H1 (cell line): ENCODE measurements around the gene PLA1A. TPM values are rescaled to one million over a fixed set of nuclear protein-coding genes. Genes with fewer than 3 reads are reported as not detected.

Experiments
- CTCF ChIA-PET: fragments of 300-600 bp; sonication (Branson Sonifier 250); formaldehyde crosslinking; loops from one replicate; lab custom pipeline; 2021; ENCODE audit not compliant: partially characterized antibody; lab: Charles Lee
- POLR2A ChIA-PET: fragments of 300-600 bp; sonication (Branson Sonifier 250); formaldehyde crosslinking; loops from one replicate; lab custom pipeline; 2021; ENCODE audit warnings: inconsistent platforms; ENCODE audit not compliant: partially characterized antibody; lab: Charles Lee
- DNase-seq, 2 experiments: peaks; one replicate each; pipeline versions ENCODE4 v3.0.0 to v3.0.0-alpha.2; 2010 to 2022; ENCODE audit warnings: low spot score in 2 of 2, low read depth in 1 of 2, mixed read lengths in 1 of 2
- FAIRE-seq: peaks from 2 replicates; lab custom pipeline; 2011; peaks lifted over from hg19 to GRCh38; lab: Jason Lieb, UNC
- H2AFZ ChIP-seq: 2 replicates; pipeline ENCODE4 v1.8.1; 2012; ENCODE audit warnings: low read length, inconsistent platforms
- H2AK5ac ChIP-seq: 2 replicates; pipeline ENCODE4 v1.6.1; 2013; ENCODE audit warnings: low read depth, low read length
- H2BK120ac ChIP-seq: replicated peaks from 2 replicates; pipeline ENCODE3; 2013; ENCODE audit warnings: low read depth, low read length, inconsistent platforms
- H2BK12ac ChIP-seq: 2 replicates; pipeline ENCODE4 v1.6.1; 2013; ENCODE audit warnings: low read depth, low read length
- H2BK15ac ChIP-seq: 2 replicates; pipeline ENCODE4 v1.6.1; 2013; ENCODE audit warnings: low read length
- H2BK20ac ChIP-seq: 2 replicates; pipeline ENCODE4 v1.6.1; 2013; ENCODE audit warnings: low read length
- H2BK5ac ChIP-seq: 2 replicates; pipeline ENCODE4 v1.6.1; 2013; ENCODE audit warnings: low read depth, low read length
- H3K14ac ChIP-seq: 2 replicates; pipeline ENCODE4 v1.6.1; 2013; ENCODE audit warnings: inconsistent platforms; ENCODE audit not compliant: insufficient read length
- H3K18ac ChIP-seq: 2 replicates; pipeline ENCODE4 v1.6.1; 2013; ENCODE audit warnings: low read length; ENCODE audit errors: extremely low read depth
- H3K23ac ChIP-seq: 2 replicates; pipeline ENCODE4 v1.6.1; 2013; ENCODE audit warnings: inconsistent platforms; ENCODE audit not compliant: insufficient read length
- H3K23me2 ChIP-seq: 2 replicates; pipeline ENCODE4 v1.6.1; 2013; ENCODE audit warnings: low read depth, low read length
- H3K27ac ChIP-seq: 2 replicates; pipeline ENCODE4 v1.6.1; 2011; ENCODE audit warnings: low read depth, low read length, inconsistent platforms
- H3K27me3 ChIP-seq, 4 experiments: replicated peaks in 1 of 4; 1 replicate in 1 of 4; 2 replicates in 3 of 4; pipeline versions ENCODE4 v1.6.1 to v1.8.1; 2011 to 2013; ENCODE audit warnings: low read length in 3 of 4, mild to moderate bottlenecking in 3 of 4, inconsistent platforms in 2 of 4, mixed read lengths in 2 of 4, moderate library complexity in 1 of 4; ENCODE audit not compliant: control insufficient read depth in 3 of 4, insufficient read depth in 3 of 4; ENCODE audit errors: extremely low read depth in 1 of 4
- H3K36me3 ChIP-seq, 4 experiments: 2 replicates each; pipeline versions ENCODE4 v1.6.1 to v1.8.1; 2011 to 2013; ENCODE audit warnings: mild to moderate bottlenecking in 4 of 4, low read length in 3 of 4, moderate library complexity in 2 of 4, control low read depth in 1 of 4, inconsistent platforms in 1 of 4; ENCODE audit not compliant: insufficient read depth in 4 of 4, control insufficient read depth in 2 of 4
- H3K4ac ChIP-seq: replicated peaks from 2 replicates; pipeline ENCODE3; 2013; ENCODE audit warnings: low read length, low read depth, mixed read lengths, inconsistent platforms; ENCODE audit not compliant: insufficient read length
- H3K4me1 ChIP-seq, 4 experiments: replicated peaks in 1 of 4; 1 replicate in 1 of 4; 2 replicates in 3 of 4; pipeline versions ENCODE4 v1.6.1 to v1.8.1; 2011 to 2013; ENCODE audit warnings: low read length in 3 of 4, inconsistent platforms in 2 of 4, mixed read lengths in 1 of 4; ENCODE audit not compliant: insufficient read depth in 4 of 4, control insufficient read depth in 3 of 4
- H3K4me2 ChIP-seq, 2 experiments: 2 replicates each; pipeline versions ENCODE4 v1.6.1 to v1.8.1; 2011 to 2013; ENCODE audit warnings: low read depth in 2 of 2, low read length in 2 of 2, control low read depth in 1 of 2, inconsistent platforms in 1 of 2, mild to moderate bottlenecking in 1 of 2; ENCODE audit not compliant: insufficient read depth in 1 of 2
- H3K4me3 ChIP-seq, 4 experiments: fragments of 200-600, 300-600 bp in 1 of 4; sonication (generic), shearing (Covaris generic), sonication (Bioruptor Twin) in 1 of 4; 2 replicates each; pipeline versions ENCODE4 v1.5.1 to v1.8.1; 2011 to 2016; ENCODE audit warnings: low read length in 4 of 4, low read depth in 3 of 4, control low read depth in 2 of 4, inconsistent platforms in 2 of 4, mild to moderate bottlenecking in 2 of 4, mixed read lengths in 1 of 4, moderate library complexity in 1 of 4; ENCODE audit not compliant: insufficient read depth in 2 of 4; ENCODE audit errors: extremely low read depth in 1 of 4
- H3K56ac ChIP-seq: replicated peaks from 2 replicates; pipeline ENCODE3; 2013; ENCODE audit warnings: low read depth, mild to moderate bottlenecking, mixed read lengths, low read length, inconsistent platforms; ENCODE audit not compliant: insufficient read length
- H3K79me1 ChIP-seq: 2 replicates; pipeline ENCODE4 v1.6.1; 2013; ENCODE audit warnings: low read depth, low read length, control low read depth
- H3K79me2 ChIP-seq, 2 experiments: 2 replicates each; pipeline versions ENCODE4 v1.6.1 to v1.8.1; 2012 to 2013; ENCODE audit warnings: low read length in 2 of 2, mild to moderate bottlenecking in 2 of 2, inconsistent platforms in 1 of 2; ENCODE audit not compliant: insufficient read depth in 2 of 2, control insufficient read depth in 1 of 2
- H3K9ac ChIP-seq, 4 experiments: replicated peaks in 1 of 4; 1 replicate in 1 of 4; 2 replicates in 3 of 4; pipeline versions ENCODE4 v1.6.1 to v1.8.1; 2011 to 2013; ENCODE audit warnings: low read depth in 3 of 4, low read length in 3 of 4, control low read depth in 2 of 4, mild to moderate bottlenecking in 2 of 4, moderate library complexity in 2 of 4, inconsistent platforms in 1 of 4; ENCODE audit errors: extremely low read depth in 1 of 4
- H3K9me3 ChIP-seq, 2 experiments: 2 replicates each; pipeline versions ENCODE4 v1.6.1 to v1.8.1; 2012 to 2013; ENCODE audit warnings: mild to moderate bottlenecking in 2 of 2, moderate library complexity in 2 of 2, control low read depth in 1 of 2, inconsistent platforms in 1 of 2, low read depth in 1 of 2, low read length in 1 of 2, mixed read lengths in 1 of 2; ENCODE audit not compliant: insufficient read depth in 2 of 2
- H4K20me1 ChIP-seq, 2 experiments: replicated peaks in 1 of 2; 2 replicates each; pipeline versions ENCODE3 to v1.8.1; 2011 to 2013; ENCODE audit warnings: inconsistent platforms in 2 of 2, low read length in 2 of 2, mild to moderate bottlenecking in 1 of 2; ENCODE audit not compliant: insufficient read depth in 2 of 2, control insufficient read depth in 1 of 2
- H4K5ac ChIP-seq: 2 replicates; pipeline ENCODE4 v1.6.1; 2013; ENCODE audit warnings: low read length, low read depth, mixed read lengths, inconsistent platforms; ENCODE audit not compliant: insufficient read length
- H4K8ac ChIP-seq: 2 replicates; pipeline ENCODE4 v1.8.0; 2013; ENCODE audit warnings: mild to moderate bottlenecking, moderate library complexity, low read length, inconsistent platforms; ENCODE audit not compliant: insufficient read depth; ENCODE audit errors: extremely low read depth
- H4K91ac ChIP-seq: replicated peaks from 2 replicates; pipeline ENCODE3; 2013; ENCODE audit warnings: low read length, mixed read lengths, inconsistent platforms; ENCODE audit not compliant: insufficient read length
- ATF3 ChIP-seq: IDR thresholded peaks from 2 replicates; pipeline ENCODE4 v1.6.1; 2011; ENCODE audit warnings: low read depth, mild to moderate bottlenecking, low read length; ENCODE audit not compliant: insufficient read depth
- EGR1 ChIP-seq: IDR thresholded peaks from 2 replicates; pipeline ENCODE4 v1.6.1; 2011; ENCODE audit warnings: low read depth, low read length, borderline replicate concordance
- GABPA ChIP-seq: IDR thresholded peaks from 2 replicates; pipeline ENCODE4 v1.6.1; 2011; ENCODE audit warnings: mild to moderate bottlenecking, low read length, moderate library complexity, borderline replicate concordance; ENCODE audit not compliant: insufficient read depth
- HDAC2 ChIP-seq, 2 experiments: fragments of 300-600 bp in 1 of 2; sonication (generic) in 1 of 2; IDR thresholded peaks; 2 replicates each; pipeline ENCODE4 v1.6.1; 2011 to 2012; ENCODE audit warnings: low read depth in 2 of 2, low read length in 2 of 2, mild to moderate bottlenecking in 2 of 2, moderate library complexity in 2 of 2, borderline replicate concordance in 1 of 2, inconsistent platforms in 1 of 2
- JUN ChIP-seq: IDR thresholded peaks from 2 replicates; pipeline ENCODE4 v1.6.1; 2011; ENCODE audit warnings: low read depth, mild to moderate bottlenecking, improper control_type of control experiment, low read length
- KDM1A ChIP-seq: fragments of 200-600, 300-600 bp; sonication (generic); IDR thresholded peaks from 2 replicates; pipeline ENCODE4 v1.7.1; 2016; ENCODE audit warnings: mild to moderate bottlenecking, low read length, borderline replicate concordance
- KDM4A ChIP-seq: IDR thresholded peaks from one replicate; pipeline ENCODE4 v1.7.1; 2012; ENCODE audit warnings: low read depth, mild to moderate bottlenecking, moderate library complexity, low read length, inconsistent platforms; ENCODE audit not compliant: severe bottlenecking
- POLR2A ChIP-seq, 2 experiments: IDR thresholded peaks; 1 replicate in 1 of 2; 2 replicates in 1 of 2; pipeline ENCODE4 v1.6.1; 2011; ENCODE audit warnings: low read depth in 2 of 2, low read length in 2 of 2, mild to moderate bottlenecking in 2 of 2; ENCODE audit errors: control extremely low read depth in 1 of 2
- RFX5 ChIP-seq: IDR thresholded peaks from 2 replicates; pipeline ENCODE4 v1.6.1; 2011; ENCODE audit warnings: low read depth, low read length, improper control_type of control experiment, borderline replicate concordance
- RNF2 ChIP-seq: fragments of 200-900, 300-1000 bp; sonication (generic); IDR thresholded peaks from 2 replicates; pipeline ENCODE4 v1.7.1; 2016; ENCODE audit warnings: borderline replicate concordance, low read depth, mild to moderate bottlenecking, antibody characterized with exemption, low read length; ENCODE audit not compliant: poor library complexity, severe bottlenecking; ENCODE audit errors: missing control alignments
- SAP30 ChIP-seq: fragments of 300-600 bp; sonication (generic); IDR thresholded peaks from 2 replicates; pipeline ENCODE4 v1.7.1; 2012; ENCODE audit warnings: low read length, moderate library complexity, mild to moderate bottlenecking, inconsistent platforms; ENCODE audit not compliant: insufficient read depth, insufficient replicate concordance
- USF2 ChIP-seq: IDR thresholded peaks from 2 replicates; pipeline ENCODE4 v1.6.1; 2011; ENCODE audit warnings: low read length, improper control_type of control experiment
- WGBS, 2 experiments: shearing (Covaris generic) in 1 of 2; methylation state at CpG; one replicate each; pipeline versions ENCODE4 v1.1.6 to v1.1.7; 2013 to 2015; ENCODE audit warnings: low lambda C conversion rate in 2 of 2, mixed read lengths in 2 of 2, inconsistent platforms in 1 of 2, low coverage in 1 of 2, missing lambda C conversion rate in 1 of 2; ENCODE audit not compliant: insufficient replicate concordance in 2 of 2, insufficient coverage in 1 of 2, insufficient read length in 1 of 2; ENCODE audit errors: extremely low coverage in 1 of 2, missing lambda C conversion rate in 1 of 2; 5-methylcytosine and 5-hydroxymethylcytosine counted together
- polyA plus RNA-seq, 7 experiments: library from polyadenylated mRNA; depleted of rRNA in 3 of 7; stranded (reverse) in 5 of 7; unstranded in 2 of 7; fragments of >200 nt in 5 of 7; fragments of 200-250 nt in 2 of 7; gene quantifications; 1 replicate in 5 of 7; 2 replicates in 1 of 7; 4 replicates in 1 of 7; pipeline versions ENCODE4 v1.2.1 to v1.2.3, GENCODE V29; 2011 to 2013; ENCODE audit warnings: missing spikeins in 2 of 7, mixed read lengths in 2 of 7
- total RNA-seq: library from RNA; stranded (reverse); fragmentation: NEBNext Ultra II Directional; extraction: Animal tissue kit (Norgen Biotek cat#: 25700); gene quantifications from 2 replicates; pipeline ENCODE4 v1.2.1, GENCODE V29; 2021

Gene PLA1A
- total and polyA plus RNA-seq, 2 of the 8 experiments (the other 6 are each of a cell fraction or from before 2014, with no cell fraction given): not detected

- Histone ChIP-seq H4K20me1 (no peaks in the 10 kb centered on the region), H4K8ac (no peak overlapping the region), H3K36me3 (no peaks in the 10 kb centered on the region), H3K4me2 (no peak overlapping the region), H3K79me1 (no peaks in the 10 kb centered on the region), H4K91ac (no peak overlapping the region), H3K9ac (no peak overlapping the region), H3K56ac (no peak overlapping the region), H2BK120ac (no peak overlapping the region), H2BK15ac (no peak overlapping the region), H3K23ac (no peak overlapping the region), H2BK5ac (no peak overlapping the region), H3K79me2 (no peaks in the 10 kb centered on the region), H2AK5ac (no peak overlapping the region), H2BK12ac (no peak overlapping the region), H4K5ac (no peak overlapping the region), H2AFZ (no peak overlapping the region), H3K27me3 (no peaks in the 10 kb centered on the region), H3K23me2 (no peaks in the 10 kb centered on the region), H3K4ac (no peak overlapping the region), H3K4me1 (no peaks in the 10 kb centered on the region), H3K18ac (no peak overlapping the region), H3K4me3 (no peak overlapping the region), H3K14ac (no peak overlapping the region), H2BK20ac (no peak overlapping the region), H3K27ac (no peak overlapping the region), H3K9me3 (no peaks in the 10 kb centered on the region)
- ChIA-PET POLR2A (no interaction called here), CTCF (interaction anchor here (1.3 kb wide), 1 partner anchor 17 kb away, joined by 3 read pairs; no protein-coding TSS in a partner anchor)
- DNase-seq (no peak), FAIRE-seq (no peak)
- TF ChIP-seq SAP30 (no peak), KDM4A (no peak), USF2 (no peak), POLR2A (IDR thresholded peaks at IDR 0.05; ENCODE audit: control extremely low read depth in 1 of 2, low read depth in 2 of 2, low read length in 2 of 2) (no peak), ATF3 (no peak), JUN (no peak), GABPA (no peak), KDM1A (no peak), EGR1 (no peak), RFX5 (no peak), RNF2 (no peak), HDAC2 (IDR thresholded peaks at IDR 0.05; ENCODE audit: borderline replicate concordance in 1 of 2, low read depth in 2 of 2, low read length in 2 of 2) (no peak)
- WGBS, 2 experiments: 87% methylated on average over 5 of the region's 5 CpGs; no CpG with 5 or more reads in 1 of the 2 experiments
Measured at GRCh38 chr3:119570229-119570628, 27.5 kb upstream of the PLA1A start.
